ENCODE data around the gene C12orf76. TPM values are rescaled to one million over a fixed set of nuclear protein-coding genes. Genes with fewer than 3 reads are reported as not detected.

The C12orf76 gene
- total RNA-seq, 3 donors from 2014 or later, result 16.0 to 19.3 (median 18.1) TPM

- Histone ChIP-seq H3K4me1 (peaks cover 0 to 4% of the 10 kb centered on the region in 2 donors), H3K9me3 (no peaks in the 10 kb centered on the region), H3K4me3 (no peak overlapping the region), H3K27me3 (no peaks in the 10 kb centered on the region), H3K27ac (no peak overlapping the region), H3K36me3 (peaks cover 8% of the 10 kb centered on the region)
- no peak for DNase-seq (ENCODE audit: low spot score in 2 of 2)
- TF ChIP-seq CTCF (IDR thresholded peaks at IDR 0.05), result no peak
- no peak for TF ChIP-seq POLR2A (IDR thresholded peaks at IDR 0.05)
- intact Hi-C loops (cut with DNase I; ENCODE audit: low total_unique reads), result no loop called here
Observed at GRCh38 chr12:109991586-109991985, 56.7 kb downstream of the C12orf76 start.

Other genes with a start within 250 kb of the C12orf76 start
- 1 to 10 TPM in 2 of 3 donors, under 1 TPM in 1; 0.64 to 6.4 (median 2.0) TPM for gene TRPV4, start 215.1 kb downstream of the C12orf76 start, total RNA-seq
- 10 to 100 TPM; 38.2 to 53.1 (median 40.1) TPM for gene GLTP, start 168.0 kb downstream of the C12orf76 start, total RNA-seq
- gene TCHP, start 148.2 kb downstream of the C12orf76 start, total RNA-seq, result 10 to 100 TPM; 10.2 to 20.0 (median 18.6) TPM
- gene GIT2, start 52.2 kb downstream of the C12orf76 start, total RNA-seq, result 10 to 100 TPM; 41.3 to 53.1 (median 42.6) TPM
- 100 to 1,000 TPM in 1 of 3 donors, 10 to 100 TPM in 2; 66.4 to 172 (median 88.2) TPM for gene ANKRD13A, start 49.1 kb downstream of the C12orf76 start, total RNA-seq
- gene IFT81, start 75.8 kb upstream of the C12orf76 start, total RNA-seq, result 10 to 100 TPM in 2 of 3 donors, 1 to 10 TPM in 1; 9.4 to 27.1 (median 19.0) TPM
- gene ATP2A2, start 232.7 kb upstream of the C12orf76 start, total RNA-seq, result 100 to 1,000 TPM in 2 of 3 donors, 10 to 100 TPM in 1; 95.1 to 109 (median 102) TPM

Data from breast epithelium (tissue), 4 donors.